SU-DHL-6 (cell line): Measurements from ENCODE around the gene KNTC1.

Source experiments
- CTCF ChIP-seq: fragments of 200-600 bp; sonication (generic); IDR thresholded peaks from one replicate; pipeline ENCODE4 v1.5.1; 2017; ENCODE audit warnings: antibody characterized with exemption, mild to moderate bottlenecking, low read length, moderate library complexity; ENCODE audit not compliant: insufficient read depth, poor library complexity, severe bottlenecking
- EZH2phosphoT487 ChIP-seq: fragments of 200-600 bp; sonication (generic), shearing (Covaris generic); conservative IDR thresholded peaks from 2 replicates; pipeline ENCODE4 v1.6.1; 2018; ENCODE audit warnings: mild to moderate bottlenecking, antibody characterized with exemption, low read length, moderate library complexity, mixed read lengths

- TF ChIP-seq CTCF (no peak), EZH2phosphoT487 (no peak)
Observed at GRCh38 chr12:122643207-122643805, 116.3 kb downstream of the KNTC1 start.
